MM.1S (cell line): ENCODE results near the gene KCNK2.

Experiments used
- DNase-seq: peaks from one replicate; pipeline ENCODE4 v3.0.0-alpha.2; 2015
- H2AFZ ChIP-seq: fragments of 300-600 bp; sonication (generic); 2 replicates; pipeline ENCODE4 v1.6.0; 2016; ENCODE audit warnings: antibody characterized with exemption, low read length
- H3F3A ChIP-seq: fragments of 300-600 bp; sonication (generic); 2 replicates; pipeline ENCODE4 v1.6.1; 2016; ENCODE audit warnings: mild to moderate bottlenecking, antibody characterized with exemption, low read length, moderate library complexity, mixed read lengths; ENCODE audit not compliant: insufficient read depth
- H3K27ac ChIP-seq: fragments of 300-600 bp; sonication (generic); 2 replicates; pipeline ENCODE4 v1.5.1; 2016; ENCODE audit warnings: mild to moderate bottlenecking, low read length
- H3K27me3 ChIP-seq: fragments of 300-600 bp; sonication (generic); replicated peaks from 2 replicates; pipeline ENCODE4 v1.6.0; 2016; ENCODE audit warnings: low read length; ENCODE audit not compliant: insufficient read depth
- H3K36me3 ChIP-seq: fragments of 300-600 bp; sonication (generic); replicated peaks from 2 replicates; pipeline ENCODE4 v1.6.1; 2016; ENCODE audit warnings: mild to moderate bottlenecking, low read length, mixed read lengths; ENCODE audit not compliant: insufficient read depth
- H3K4me1 ChIP-seq: fragments of 300-600 bp; sonication (generic); 2 replicates; pipeline ENCODE4 v1.6.1; 2016; ENCODE audit warnings: low read length, mixed read lengths
- H3K4me2 ChIP-seq: fragments of 300-600 bp; sonication (generic); 2 replicates; pipeline ENCODE4 v1.6.0; 2016; ENCODE audit warnings: low read depth, low read length
- H3K4me3 ChIP-seq: fragments of 300-600 bp; sonication (generic); 2 replicates; pipeline ENCODE4 v1.5.1; 2016; ENCODE audit warnings: low read length, mixed read lengths
- H3K79me2 ChIP-seq: fragments of 300-600 bp; sonication (generic); 2 replicates; pipeline ENCODE4 v1.6.1; 2016; ENCODE audit warnings: mixed run types, low read length, mixed read lengths
- H3K9ac ChIP-seq: fragments of 300-600 bp; sonication (generic); 2 replicates; pipeline ENCODE4 v1.6.1; 2016; ENCODE audit warnings: low read length, mixed read lengths
- H3K9me2 ChIP-seq: fragments of 300-600 bp; sonication (generic); replicated peaks from 2 replicates; pipeline ENCODE4 v1.6.1; 2016; ENCODE audit warnings: mild to moderate bottlenecking, low read length, mixed read lengths; ENCODE audit not compliant: insufficient read depth
- H3K9me3 ChIP-seq: fragments of 300-600 bp; sonication (generic); replicated peaks from 2 replicates; pipeline ENCODE4 v1.6.1; 2016; ENCODE audit warnings: mild to moderate bottlenecking, low read length, mixed read lengths; ENCODE audit not compliant: insufficient read depth
- H4K20me1 ChIP-seq: fragments of 300-600 bp; sonication (generic); 2 replicates; pipeline ENCODE4 v1.6.1; 2016; ENCODE audit warnings: mild to moderate bottlenecking, low read length, moderate library complexity, mixed read lengths; ENCODE audit not compliant: insufficient read depth
- EZH2 ChIP-seq: fragments of 300-600 bp; sonication (generic); optimal IDR thresholded peaks from 2 replicates; pipeline ENCODE3; 2017; ENCODE audit warnings: low read depth, mild to moderate bottlenecking, antibody characterized with exemption, low read length, mixed read lengths
- EZH2phosphoT487 ChIP-seq: fragments of 300-600 bp; sonication (generic); IDR thresholded peaks from 2 replicates; pipeline ENCODE4 v1.6.1; 2018; ENCODE audit warnings: antibody characterized with exemption, low read length
- TF ChIP-seq, protein P1 (sequence below): fragments of 300-600 bp; sonication (generic); IDR thresholded peaks from 2 replicates; pipeline ENCODE4 v1.5.1; 2016; ENCODE audit warnings: antibody characterized with exemption, low read length, mixed read lengths

KCNK2 gene

DNA sequence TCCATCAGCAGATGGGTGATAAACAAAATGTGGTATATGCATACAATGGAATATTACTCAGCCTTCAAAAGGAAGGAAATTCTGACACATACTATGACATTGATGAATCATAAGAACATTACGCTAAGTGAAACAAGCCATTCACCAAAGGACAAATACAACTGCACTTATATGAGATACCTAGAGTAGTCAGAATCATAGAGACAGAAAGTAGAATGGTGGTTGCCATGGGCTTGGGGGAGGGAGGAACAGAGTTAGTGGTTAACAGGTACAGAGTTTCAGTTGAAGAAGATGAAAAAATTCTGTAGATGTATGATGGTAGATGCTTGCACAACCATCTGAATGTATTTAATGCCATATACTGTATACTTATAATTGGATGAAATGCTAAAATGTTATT, 39.1 kb upstream of the KCNK2 start:
- no peaks in the 10 kb centered on the region for H3K36me3 ChIP-seq
- TF ChIP-seq, protein P1, sequence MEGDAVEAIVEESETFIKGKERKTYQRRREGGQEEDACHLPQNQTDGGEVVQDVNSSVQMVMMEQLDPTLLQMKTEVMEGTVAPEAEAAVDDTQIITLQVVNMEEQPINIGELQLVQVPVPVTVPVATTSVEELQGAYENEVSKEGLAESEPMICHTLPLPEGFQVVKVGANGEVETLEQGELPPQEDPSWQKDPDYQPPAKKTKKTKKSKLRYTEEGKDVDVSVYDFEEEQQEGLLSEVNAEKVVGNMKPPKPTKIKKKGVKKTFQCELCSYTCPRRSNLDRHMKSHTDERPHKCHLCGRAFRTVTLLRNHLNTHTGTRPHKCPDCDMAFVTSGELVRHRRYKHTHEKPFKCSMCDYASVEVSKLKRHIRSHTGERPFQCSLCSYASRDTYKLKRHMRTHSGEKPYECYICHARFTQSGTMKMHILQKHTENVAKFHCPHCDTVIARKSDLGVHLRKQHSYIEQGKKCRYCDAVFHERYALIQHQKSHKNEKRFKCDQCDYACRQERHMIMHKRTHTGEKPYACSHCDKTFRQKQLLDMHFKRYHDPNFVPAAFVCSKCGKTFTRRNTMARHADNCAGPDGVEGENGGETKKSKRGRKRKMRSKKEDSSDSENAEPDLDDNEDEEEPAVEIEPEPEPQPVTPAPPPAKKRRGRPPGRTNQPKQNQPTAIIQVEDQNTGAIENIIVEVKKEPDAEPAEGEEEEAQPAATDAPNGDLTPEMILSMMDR: no peak
- TF ChIP-seq EZH2: no peak
- TF ChIP-seq EZH2phosphoT487: no peak
- H2AFZ ChIP-seq: no peak overlapping the region
- H3K9me2 ChIP-seq: no peaks in the 10 kb centered on the region
- no peaks in the 10 kb centered on the region for H3K27me3 ChIP-seq
- H3K27ac ChIP-seq: no peak overlapping the region
- no peak overlapping the region for H3K4me3 ChIP-seq
- DNase-seq: no peak
- no peak overlapping the region for H3K4me2 ChIP-seq
- H3K4me1 ChIP-seq: 0 out of 2 replicates have a peak, but pooled peaks cover 6% of the 10 kb centered on the region
- no peaks in the 10 kb centered on the region for H3K9me3 ChIP-seq
- no peaks in the 10 kb centered on the region for H3K79me2 ChIP-seq
- H4K20me1 ChIP-seq: no peaks in the 10 kb centered on the region
- H3F3A ChIP-seq: no peaks in the 10 kb centered on the region
- H3K9ac ChIP-seq: no peak overlapping the region

DNA sequence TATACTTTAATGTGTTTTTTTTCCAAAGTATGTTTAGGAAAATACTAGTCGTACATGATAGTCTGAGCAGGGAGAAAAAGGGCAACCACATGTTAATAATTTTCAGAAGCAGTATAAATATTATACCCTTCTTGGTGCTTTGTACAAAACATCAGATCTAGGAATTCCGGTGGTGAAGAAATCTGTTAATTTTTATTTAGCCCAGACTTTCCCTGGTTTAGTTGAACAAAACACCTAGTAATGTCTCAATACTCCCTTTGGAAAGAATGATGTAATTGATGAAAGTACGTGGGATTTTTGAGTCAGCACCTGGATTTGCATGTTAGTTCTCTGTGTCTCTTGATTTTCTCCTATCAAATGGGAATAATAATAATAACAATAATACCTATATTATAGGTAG, 38.4 kb upstream of the KCNK2 start:
- Histone ChIP-seq H2AFZ (no peak overlapping the region), H3K36me3 (no peaks in the 10 kb centered on the region), H3K27ac (no peak overlapping the region), H3K27me3 (no peaks in the 10 kb centered on the region), H4K20me1 (no peaks in the 10 kb centered on the region), H3K4me1 (0 out of 2 replicates have a peak, but pooled peaks cover 6% of the 10 kb centered on the region), H3K9me3 (no peaks in the 10 kb centered on the region), H3K79me2 (no peaks in the 10 kb centered on the region), H3K9me2 (no peaks in the 10 kb centered on the region), H3K4me3 (no peak overlapping the region), H3K9ac (no peak overlapping the region), H3K4me2 (no peak overlapping the region), H3F3A (no peaks in the 10 kb centered on the region)
- no peak for TF ChIP-seq EZH2phosphoT487
- TF ChIP-seq, protein P1: no peak
- TF ChIP-seq EZH2: no peak
- DNase-seq: no peak

DNA sequence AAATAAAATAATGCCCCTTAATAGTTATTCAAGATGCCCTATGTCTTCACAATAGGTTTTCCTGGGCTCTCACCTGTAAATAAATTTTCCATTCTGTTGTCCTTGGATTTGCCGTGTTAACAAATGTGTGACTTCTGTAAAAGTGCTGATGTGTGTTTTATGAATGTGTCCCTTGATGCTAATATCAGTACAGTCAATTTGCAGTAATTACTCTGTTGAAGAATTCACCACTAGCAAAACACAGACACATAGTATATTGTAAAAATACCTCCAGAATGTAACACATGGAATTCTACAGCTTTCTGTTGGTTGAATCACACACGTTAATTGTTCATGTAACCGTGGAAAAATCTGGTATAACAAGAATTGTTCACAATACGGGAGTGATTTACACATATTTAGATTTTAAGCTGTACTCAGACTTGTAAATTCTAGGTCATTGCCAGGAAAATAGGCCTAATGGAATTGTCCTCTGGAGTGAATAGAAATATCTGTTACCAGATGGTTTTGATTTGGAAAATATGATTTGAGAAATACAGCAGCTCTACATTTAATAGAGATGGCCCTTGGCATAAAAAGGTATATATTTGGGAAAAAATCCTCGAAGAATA, 36.7 kb upstream of the KCNK2 start:
- Histone ChIP-seq H3K9ac (no peak overlapping the region), H3K4me1 (0 out of 2 replicates have a peak, but pooled peaks cover 6% of the 10 kb centered on the region), H3K27ac (no peak overlapping the region), H3K79me2 (no peaks in the 10 kb centered on the region), H3F3A (no peaks in the 10 kb centered on the region), H3K4me3 (no peak overlapping the region), H3K9me3 (no peaks in the 10 kb centered on the region), H4K20me1 (no peaks in the 10 kb centered on the region), H3K36me3 (no peaks in the 10 kb centered on the region), H3K27me3 (no peaks in the 10 kb centered on the region), H3K4me2 (no peak overlapping the region), H2AFZ (no peak overlapping the region), H3K9me2 (no peaks in the 10 kb centered on the region)
- DNase-seq: no peak
- TF ChIP-seq EZH2 (no peak), EZH2phosphoT487 (no peak)
- TF ChIP-seq, protein P1: no peak
